ENCODE results near the gene XPO6. TPM values are rescaled to one million over a fixed set of nuclear protein-coding genes. Genes with fewer than 3 reads are reported as not detected.
A peak's percentile ranks its signal among the peaks of the same experiment; 100 is the strongest.

XPO6 gene
- total RNA-seq, 1 donor from 2014 or later = 84.8 TPM

DNA sequence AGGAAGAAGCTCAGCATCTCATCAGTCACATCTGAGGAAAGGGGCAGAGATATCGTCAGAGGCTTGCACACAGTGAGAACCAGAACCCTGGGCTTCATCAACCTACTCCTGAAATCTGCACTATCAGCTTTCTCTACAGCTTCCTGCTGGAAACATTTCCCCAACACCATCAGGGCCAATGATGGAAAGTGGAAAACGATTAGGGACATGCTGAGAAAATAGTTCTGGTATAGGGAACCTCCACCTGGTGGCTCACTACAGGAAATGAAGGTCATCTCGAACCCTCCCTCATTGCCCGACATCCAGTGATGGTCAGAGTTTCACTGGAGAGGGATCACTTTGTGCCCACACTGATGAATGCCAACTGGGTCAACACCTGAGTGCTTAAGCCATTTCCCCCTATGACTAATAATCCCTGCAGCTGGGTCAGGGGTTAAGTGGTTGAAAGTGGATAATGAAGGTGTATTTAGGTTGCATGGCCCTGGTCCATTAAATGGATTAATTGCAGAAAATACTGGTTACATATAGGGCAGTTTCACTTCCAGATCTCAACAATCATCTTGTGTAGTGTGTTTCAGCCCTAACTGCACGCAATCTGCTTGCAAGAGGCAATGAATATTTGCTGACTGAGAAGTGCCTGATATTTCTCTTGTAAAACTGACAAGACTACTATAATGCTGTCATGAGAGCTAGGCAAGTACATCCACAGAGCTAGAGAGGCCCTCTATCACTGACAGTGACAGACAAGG lies 105.1 kb downstream of the XPO6 start:
- H3K36me3 ChIP-seq (ENCODE audit: control insufficient read depth, insufficient read depth, low read length) = peaks cover 39% of the 10 kb centered on the region
- no peak overlapping the region for H3K4me3 ChIP-seq (ENCODE audit: low read depth, low read length)
- TF ChIP-seq, protein P1, sequence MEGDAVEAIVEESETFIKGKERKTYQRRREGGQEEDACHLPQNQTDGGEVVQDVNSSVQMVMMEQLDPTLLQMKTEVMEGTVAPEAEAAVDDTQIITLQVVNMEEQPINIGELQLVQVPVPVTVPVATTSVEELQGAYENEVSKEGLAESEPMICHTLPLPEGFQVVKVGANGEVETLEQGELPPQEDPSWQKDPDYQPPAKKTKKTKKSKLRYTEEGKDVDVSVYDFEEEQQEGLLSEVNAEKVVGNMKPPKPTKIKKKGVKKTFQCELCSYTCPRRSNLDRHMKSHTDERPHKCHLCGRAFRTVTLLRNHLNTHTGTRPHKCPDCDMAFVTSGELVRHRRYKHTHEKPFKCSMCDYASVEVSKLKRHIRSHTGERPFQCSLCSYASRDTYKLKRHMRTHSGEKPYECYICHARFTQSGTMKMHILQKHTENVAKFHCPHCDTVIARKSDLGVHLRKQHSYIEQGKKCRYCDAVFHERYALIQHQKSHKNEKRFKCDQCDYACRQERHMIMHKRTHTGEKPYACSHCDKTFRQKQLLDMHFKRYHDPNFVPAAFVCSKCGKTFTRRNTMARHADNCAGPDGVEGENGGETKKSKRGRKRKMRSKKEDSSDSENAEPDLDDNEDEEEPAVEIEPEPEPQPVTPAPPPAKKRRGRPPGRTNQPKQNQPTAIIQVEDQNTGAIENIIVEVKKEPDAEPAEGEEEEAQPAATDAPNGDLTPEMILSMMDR (IDR thresholded peaks at IDR 0.05; ENCODE audit: insufficient read depth, low read length, severe bottlenecking) = no peak
- no peaks in the 10 kb centered on the region for H3K27me3 ChIP-seq (ENCODE audit: control insufficient read depth, insufficient read depth, low read length)
- no peak for FAIRE-seq
- DNase-seq (ENCODE audit: low read depth) = peak; percentile 11

DNA sequence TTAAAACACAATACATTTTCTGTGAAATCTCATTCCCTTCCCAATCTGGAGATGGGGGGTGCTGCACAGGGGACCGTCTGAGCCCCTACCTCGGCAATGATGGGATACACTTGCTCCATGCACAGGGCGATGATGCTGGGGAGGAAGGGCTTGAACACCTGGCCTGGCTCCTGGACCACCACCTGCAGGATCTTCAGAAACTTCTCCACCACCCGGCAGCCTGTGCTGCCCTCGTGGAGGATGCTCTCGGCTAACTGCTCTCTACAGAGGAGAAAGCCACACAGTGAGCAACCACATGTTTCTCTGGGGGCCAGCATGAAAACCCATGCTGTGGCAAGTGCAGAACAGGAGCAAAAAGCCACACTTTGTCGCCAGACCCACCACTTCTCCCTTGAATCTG lies 105.8 kb downstream of the XPO6 start:
- DNase-seq (ENCODE audit: low read depth) (no peak), FAIRE-seq (no peak)
- Histone ChIP-seq H3K4me3 (ENCODE audit: low read depth, low read length) (no peak overlapping the region), H3K27me3 (ENCODE audit: control insufficient read depth, insufficient read depth, low read length) (no peaks in the 10 kb centered on the region), H3K36me3 (ENCODE audit: control insufficient read depth, insufficient read depth, low read length) (peaks cover 43% of the 10 kb centered on the region)
- TF ChIP-seq, protein P1 (IDR thresholded peaks at IDR 0.05; ENCODE audit: insufficient read depth, low read length, severe bottlenecking) = no peak

DNA sequence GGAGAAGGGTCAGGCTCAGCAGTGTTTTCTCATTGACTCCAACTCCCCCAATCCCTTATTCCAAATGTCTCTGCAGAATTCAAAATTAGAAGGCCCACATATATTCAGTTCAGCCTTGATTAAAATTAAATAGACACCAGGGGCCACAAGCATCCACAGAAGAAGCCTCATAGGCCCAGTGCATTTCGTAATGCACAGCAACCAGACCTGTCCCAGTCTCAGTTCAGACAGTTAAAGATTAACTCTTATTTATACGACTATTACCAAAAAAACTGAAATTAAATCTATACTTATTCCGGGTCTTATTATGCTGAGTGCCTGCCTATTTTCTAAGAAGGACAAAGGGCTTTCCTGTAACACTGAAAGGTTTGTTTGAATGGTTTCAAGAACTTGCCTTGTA lies 106.5 kb downstream of the XPO6 start:
- TF ChIP-seq, protein P1 (IDR thresholded peaks at IDR 0.05; ENCODE audit: insufficient read depth, low read length, severe bottlenecking) = no peak
- Histone ChIP-seq H3K27me3 (ENCODE audit: control insufficient read depth, insufficient read depth, low read length) (no peaks in the 10 kb centered on the region), H3K36me3 (ENCODE audit: control insufficient read depth, insufficient read depth, low read length) (peaks cover 47% of the 10 kb centered on the region), H3K4me3 (ENCODE audit: low read depth, low read length) (no peak overlapping the region)
- FAIRE-seq = no peak
- no peak for DNase-seq (ENCODE audit: low read depth)

DNA sequence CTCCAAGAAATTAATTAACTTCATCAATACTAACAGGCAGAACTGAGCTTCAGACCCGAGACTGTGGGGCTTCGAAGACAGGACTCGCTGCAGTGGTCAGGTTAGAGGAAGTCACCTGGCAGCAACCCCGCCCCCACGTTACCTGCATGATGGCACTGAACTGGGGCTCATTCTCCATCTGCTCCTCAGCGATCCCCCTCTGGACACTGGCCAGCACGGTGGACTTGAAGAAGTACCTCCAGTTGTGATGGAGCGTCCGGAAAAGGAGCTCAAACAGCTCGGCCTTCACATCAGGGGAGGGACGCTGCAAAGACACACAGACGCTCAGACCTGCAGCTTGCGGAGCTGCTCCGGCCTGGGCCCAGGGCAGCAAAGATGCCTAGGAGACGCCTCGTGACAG lies 107.4 kb downstream of the XPO6 start:
- Histone ChIP-seq H3K4me3 (ENCODE audit: low read depth, low read length) (no peak overlapping the region), H3K27me3 (ENCODE audit: control insufficient read depth, insufficient read depth, low read length) (no peaks in the 10 kb centered on the region), H3K36me3 (ENCODE audit: control insufficient read depth, insufficient read depth, low read length) (peaks cover 44% of the 10 kb centered on the region)
- TF ChIP-seq, protein P1 (IDR thresholded peaks at IDR 0.05; ENCODE audit: insufficient read depth, low read length, severe bottlenecking) = no peak
- DNase-seq (ENCODE audit: low read depth) = no peak
- no peak for FAIRE-seq

DNA sequence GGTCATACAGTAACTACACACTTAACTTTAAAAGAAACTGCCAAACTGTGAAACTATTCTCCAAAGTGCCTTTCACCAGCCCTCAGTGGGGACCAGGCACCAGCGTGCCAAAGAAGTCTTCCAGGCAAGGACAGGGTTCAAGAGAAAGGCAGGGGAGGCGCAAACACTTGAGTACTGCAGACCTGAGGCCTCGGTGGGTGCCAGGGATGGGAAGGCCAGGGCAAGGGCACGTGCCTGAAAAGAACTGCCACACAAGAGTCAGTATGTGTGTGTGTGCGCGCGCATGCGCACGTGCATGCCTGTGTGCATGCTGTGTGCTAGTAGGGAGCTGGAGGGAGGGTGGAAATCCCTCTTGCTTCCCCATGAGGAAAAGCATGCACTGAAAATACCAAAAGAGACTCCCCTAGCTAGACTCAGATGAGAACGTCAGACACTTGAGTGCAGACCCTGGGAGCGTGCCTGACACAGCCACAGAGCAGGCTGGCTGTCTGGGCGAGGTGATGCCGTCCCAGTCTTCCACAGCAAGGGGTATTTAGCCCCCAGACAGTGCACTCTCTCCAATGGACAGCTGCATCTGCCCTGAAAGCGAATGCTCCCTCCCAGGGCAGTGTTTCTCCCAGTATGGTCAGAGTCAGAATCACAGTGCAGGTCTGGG lies 108.1 kb downstream of the XPO6 start:
- DNase-seq (ENCODE audit: low read depth) (no peak), FAIRE-seq (no peak)
- Histone ChIP-seq H3K27me3 (ENCODE audit: control insufficient read depth, insufficient read depth, low read length) (no peaks in the 10 kb centered on the region), H3K36me3 (ENCODE audit: control insufficient read depth, insufficient read depth, low read length) (peaks cover 47% of the 10 kb centered on the region), H3K4me3 (ENCODE audit: low read depth, low read length) (no peak overlapping the region)
- TF ChIP-seq, protein P1 (IDR thresholded peaks at IDR 0.05; ENCODE audit: insufficient read depth, low read length, severe bottlenecking) = no peak

Measured in bronchial epithelial cell (primary cell).